ENCODE measurements around the gene PRLHR.

PRLHR gene

DNA sequence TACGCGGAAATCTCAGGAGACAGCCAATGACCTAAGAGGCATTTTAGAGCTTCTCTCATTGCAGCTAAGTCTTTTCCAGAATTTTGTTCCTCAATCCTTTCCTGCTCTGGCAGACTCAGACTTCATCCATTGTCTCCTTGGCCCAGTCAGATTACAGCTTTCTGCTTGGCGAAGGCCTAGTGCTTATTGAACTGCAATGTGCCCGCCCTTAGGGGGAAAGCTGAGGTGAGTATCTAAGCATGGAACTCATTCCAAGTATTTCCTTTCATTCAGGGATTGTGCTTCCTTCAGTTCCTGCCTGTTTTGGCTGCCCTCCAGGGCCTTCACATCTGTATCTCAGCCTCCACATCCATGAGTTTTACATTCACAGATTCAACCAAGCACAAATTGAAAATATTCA is 37.5 kb downstream of the PRLHR start:
- no peak for DNase-seq

GRCh38 chr10:118551535-118552100 is 43.8 kb downstream of the PRLHR start:
- no peak for DNase-seq

DNA sequence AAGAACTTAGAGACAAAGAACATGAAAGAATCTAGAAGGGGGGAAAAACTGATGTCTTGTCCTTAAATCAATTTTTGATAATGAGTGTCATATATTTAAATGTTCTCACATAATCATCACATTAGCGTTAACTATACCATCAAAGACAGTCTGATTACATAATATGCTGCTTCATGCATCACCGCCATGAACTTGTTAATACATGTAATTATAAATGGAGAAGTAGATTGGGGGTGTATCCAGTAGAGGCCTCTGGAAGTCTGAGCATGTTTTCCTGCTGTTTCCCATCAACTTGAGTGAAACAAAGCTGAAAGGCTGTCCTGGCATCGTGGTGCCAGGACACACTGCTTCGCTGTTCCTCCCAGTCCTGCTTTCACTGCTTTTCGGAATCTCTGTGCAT is 48.2 kb downstream of the PRLHR start:
- DNase-seq: no peak

- DNase-seq: no peak
Observed at GRCh38 chr10:118546479-118546878, 49.0 kb downstream of the PRLHR start.

GRCh38 chr10:118545381-118545780 is 50.1 kb downstream of the PRLHR start:
- DNase-seq: no peak

DNA sequence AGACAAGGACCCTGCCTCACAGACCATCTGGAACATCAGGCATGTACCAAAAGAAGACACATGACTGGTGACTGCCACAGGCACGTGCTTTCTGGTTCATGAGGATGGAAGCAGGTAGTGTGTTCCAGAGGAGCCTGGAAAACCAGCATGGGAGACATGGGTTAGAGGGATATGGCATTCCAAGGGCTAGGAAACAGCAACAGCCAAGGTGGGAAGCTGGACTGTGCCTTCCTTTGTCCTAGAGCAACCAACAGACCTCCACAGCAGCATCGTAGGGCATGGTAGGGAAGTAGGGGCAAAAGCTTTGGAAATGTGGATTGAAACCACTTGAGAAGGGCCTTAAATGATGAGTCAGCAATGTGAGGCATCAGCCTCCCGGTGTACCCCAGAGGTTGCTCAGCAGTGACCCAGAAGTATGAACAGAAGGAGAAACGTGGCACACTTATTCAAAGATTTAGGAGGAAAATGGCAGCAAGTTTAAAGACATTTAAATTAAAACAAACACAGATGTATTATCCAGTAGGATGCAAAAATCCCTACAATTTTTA is 51.0 kb downstream of the PRLHR start:
- DNase-seq: no peak

GRCh38 chr10:118543714-118544400 is 51.6 kb downstream of the PRLHR start:
- DNase-seq: no peak

GRCh38 chr10:118542745-118543144 is 52.7 kb downstream of the PRLHR start:
- no peak for DNase-seq

DNA sequence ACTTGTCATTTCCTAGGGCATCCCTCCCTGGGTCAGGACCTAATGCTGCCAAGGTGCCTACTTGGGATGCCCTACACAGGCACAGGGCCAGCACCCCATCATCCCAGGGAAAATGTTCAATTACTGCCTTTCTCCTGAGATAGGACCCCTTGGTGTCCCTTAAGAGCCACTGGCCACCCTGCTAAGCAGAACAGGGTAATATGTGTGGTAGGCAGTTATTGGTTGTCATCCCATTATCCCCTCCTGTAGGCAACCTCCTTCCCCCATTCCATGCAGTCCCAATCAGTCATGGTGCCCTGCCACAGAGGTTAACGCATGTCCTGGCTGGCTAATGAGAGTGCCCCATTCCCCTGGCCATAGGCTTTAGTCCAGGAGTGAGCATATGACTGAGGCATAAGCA is 53.2 kb downstream of the PRLHR start:
- no peak for DNase-seq

DNA sequence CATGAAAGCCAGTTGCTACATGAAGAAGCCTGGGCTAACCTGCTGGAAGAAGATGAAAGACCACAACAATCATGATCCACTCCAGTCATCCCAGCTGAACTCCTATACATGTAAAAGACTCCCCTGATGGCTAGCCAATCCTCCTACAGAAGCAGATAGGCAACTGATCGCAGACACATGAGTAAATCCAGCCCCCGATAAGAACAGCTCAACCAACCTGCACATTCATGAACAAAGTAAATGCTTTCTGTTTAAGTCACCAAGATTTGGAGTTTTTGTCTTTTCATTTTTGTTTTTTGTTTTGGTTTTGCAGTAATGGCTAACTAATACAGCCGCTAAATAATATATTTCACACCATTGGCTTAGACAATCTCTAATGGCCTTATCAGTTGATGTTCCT is 53.7 kb downstream of the PRLHR start:
- no peak for DNase-seq
